Measurements from ENCODE around the gene ABTB2.

GRCh38 chr11:34252015-34252414 lies 105.8 kb downstream of the ABTB2 start:
- TF ChIP-seq CTCF (IDR thresholded peaks at IDR 0.05) (no peak), POLR2A (IDR thresholded peaks at IDR 0.05) (no peak)

Measured in upper lobe of left lung (tissue), 4 donors.